T-helper 22 cell (primary cell): ENCODE data around the gene TMEM51.
A peak's percentile ranks its signal among the peaks of the same experiment; 100 is the strongest.
"Not testable (repeated sequence)": the region's sequence is repeated elsewhere in the genome, so short reads cannot be mapped to it uniquely, and the experiment has no call there.

Experiments used
- DNase-seq: peaks from one replicate; pipeline ENCODE4 v3.0.0-alpha.2; 2020; ENCODE audit warnings: low read depth

TMEM51 gene

DNA sequence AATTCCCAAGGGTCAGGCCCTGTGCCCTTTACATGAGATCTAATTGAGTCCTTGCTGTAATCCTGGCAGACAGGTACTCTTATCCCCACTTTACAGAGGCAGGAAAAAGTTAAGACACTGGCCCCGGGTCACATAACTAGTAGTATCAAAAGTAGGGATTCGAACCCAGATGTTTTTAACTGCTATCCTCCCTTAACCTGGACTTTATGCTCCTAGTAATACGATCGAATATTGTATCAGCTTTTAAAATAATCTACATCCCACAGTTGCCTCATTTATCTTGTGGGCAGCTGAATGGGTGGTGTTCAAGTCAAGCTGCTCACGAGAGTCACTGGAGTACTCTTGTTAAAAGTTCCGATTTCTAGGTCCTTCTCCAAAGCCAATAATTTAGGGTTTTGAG is 25.5 kb upstream of the TMEM51 start:
- no peak for DNase-seq

DNA sequence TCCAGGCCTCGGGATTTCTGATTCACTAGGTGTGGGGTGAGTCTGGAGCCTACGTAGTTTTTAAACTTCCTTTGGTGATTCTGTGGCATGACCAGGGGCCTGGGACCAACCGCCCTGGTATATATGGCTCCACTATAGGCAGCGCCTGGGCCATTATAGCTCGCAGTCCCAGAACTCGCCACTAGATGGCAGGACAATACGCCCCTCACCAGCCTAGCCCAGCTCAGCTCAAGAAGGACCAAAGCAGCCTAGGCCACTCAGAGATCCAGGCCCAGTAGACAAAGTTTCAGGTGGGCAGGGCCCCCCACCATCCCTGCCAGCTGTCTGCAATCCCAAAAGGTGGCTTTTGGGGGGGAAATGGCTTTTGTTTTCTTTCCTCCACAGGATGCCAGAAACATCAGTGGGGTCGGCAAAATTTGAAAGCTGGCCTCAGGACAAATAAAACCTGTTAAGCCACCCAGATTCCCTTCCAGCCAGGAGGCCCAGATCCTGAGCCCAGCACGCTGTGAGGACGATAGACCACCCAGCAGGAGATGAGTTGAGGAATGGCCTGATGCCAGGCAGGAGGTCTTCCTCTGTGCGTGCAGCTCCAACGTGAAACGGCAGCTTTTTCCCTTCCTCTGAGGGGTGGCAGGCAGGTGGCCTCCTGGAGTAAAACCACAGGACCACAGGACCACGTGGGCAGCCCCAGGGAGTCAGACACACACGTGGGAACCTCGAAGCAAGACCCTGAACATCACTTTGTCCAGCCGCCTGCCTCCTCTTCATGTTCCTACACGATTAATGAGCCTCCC is 24.8 kb upstream of the TMEM51 start:
- DNase-seq: peak; percentile 11

GRCh38 chr1:15129944-15130343 is 23.6 kb upstream of the TMEM51 start:
- no peak for DNase-seq

- DNase-seq: no peak
Measured at GRCh38 chr1:15130607-15131006, 22.9 kb upstream of the TMEM51 start.

- DNase-seq: no peak
Measured at GRCh38 chr1:15132965-15133364, 20.6 kb upstream of the TMEM51 start.

DNA sequence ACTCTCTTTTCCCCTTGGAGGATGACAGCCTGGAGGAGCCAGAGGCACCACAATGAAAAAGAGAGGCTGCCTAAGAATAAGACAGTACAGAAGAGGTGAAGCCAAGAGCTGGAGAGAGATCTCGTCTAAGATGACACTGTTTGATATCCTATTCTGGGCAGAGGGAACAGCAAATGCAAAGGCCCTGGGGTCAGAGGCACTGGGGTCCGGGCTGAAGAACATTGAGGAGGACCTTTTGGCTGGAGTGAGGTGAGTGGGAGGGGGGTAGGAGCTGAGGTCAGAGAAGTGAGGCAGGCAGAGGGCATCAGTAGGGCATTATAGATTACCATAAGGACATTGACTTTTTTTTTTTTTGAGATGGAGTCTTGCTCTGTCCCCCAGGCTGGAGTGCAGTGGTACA is 19.3 kb upstream of the TMEM51 start:
- no peak for DNase-seq

DNA sequence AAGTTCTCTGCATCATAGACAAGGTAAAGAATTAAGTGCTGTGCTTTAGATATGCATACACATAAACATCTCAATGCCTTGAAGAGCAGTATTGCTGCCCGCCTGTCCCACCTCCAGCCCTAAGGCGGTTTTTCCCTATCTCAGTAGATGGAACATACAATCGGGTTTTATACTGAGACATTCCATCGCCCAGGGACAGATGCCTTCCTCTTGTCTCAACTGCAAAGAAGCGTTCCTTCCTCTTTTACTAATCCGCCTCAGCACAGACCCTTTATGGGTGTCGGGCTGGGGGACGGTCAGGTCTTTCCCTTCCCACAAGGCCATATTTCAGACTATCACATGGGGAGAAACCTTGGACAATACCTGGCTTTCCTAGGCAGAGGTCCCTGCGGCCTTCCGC is 17.9 kb upstream of the TMEM51 start:
- DNase-seq: not testable (repeated sequence)

DNA sequence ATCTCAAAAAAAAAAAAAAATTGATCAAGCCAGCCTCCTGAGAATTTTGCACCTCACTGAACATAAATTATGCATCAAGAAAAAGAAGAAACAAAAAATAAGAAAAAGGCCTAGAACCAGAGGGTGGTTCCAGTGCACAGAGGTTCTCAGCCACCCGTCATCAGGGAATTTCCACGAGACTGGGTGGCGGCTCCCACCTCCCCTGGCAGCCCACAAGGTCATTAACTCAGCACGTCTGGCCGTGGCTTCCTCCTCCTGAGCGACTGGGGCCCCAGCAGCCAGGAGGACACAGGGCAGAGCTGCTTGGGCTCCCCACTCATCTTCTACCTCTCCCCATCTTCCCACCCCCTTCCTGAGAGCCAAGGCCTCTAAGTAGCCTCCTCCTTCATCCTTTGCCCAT is 15.7 kb upstream of the TMEM51 start:
- DNase-seq: no peak

GRCh38 chr1:15139654-15140350 is 13.7 kb upstream of the TMEM51 start:
- DNase-seq: no peak

DNA sequence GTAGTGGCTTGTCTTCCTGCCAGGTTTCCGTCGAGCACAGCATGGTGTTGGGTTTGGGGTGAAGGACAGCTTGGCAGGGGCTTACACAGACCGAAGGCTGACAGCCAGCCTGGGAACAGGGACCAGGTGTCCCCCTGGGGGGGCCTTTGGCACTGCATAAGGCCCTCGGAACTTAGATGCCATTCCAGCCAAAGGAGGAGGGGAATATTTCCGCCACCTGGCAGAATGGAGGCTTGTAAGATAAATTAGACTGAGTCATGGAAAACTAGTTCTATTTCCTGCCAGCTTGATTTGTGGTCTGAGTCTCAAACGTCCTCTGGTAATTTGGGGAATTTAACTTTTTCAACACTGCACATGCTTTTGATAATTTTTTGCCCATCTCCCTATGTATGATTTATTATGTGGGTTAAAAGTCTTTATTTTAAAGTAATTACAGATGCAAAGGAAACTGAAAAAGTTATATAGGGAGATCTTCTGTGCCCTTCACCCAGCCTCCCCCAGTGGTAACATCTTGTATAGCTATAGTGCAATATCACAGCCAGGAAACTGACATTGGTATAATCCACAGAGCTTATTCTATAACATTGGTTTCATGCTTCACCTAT is 11.5 kb upstream of the TMEM51 start:
- no peak for DNase-seq

DNA sequence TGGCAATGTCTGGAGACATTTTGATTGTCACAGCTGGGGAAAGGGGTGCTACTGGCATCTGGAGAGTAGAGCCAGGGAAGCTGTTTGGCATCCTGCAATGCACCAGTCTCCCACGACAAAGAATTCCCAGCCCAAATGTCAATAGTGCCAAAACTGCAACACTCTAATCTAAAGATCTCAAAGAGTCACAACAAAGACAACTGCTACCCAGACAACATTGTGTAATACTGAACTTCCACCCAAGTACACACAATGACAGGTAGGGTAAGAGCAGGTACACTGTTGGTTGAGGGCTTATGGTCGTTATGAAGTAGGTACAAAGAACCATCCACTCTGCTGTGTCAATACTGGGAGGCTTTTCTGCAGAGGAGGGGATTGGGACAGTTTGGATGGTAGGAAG is 8.2 kb upstream of the TMEM51 start:
- DNase-seq: no peak

- no peak for DNase-seq
Measured at GRCh38 chr1:15146142-15146680, 7.3 kb upstream of the TMEM51 start.

DNA sequence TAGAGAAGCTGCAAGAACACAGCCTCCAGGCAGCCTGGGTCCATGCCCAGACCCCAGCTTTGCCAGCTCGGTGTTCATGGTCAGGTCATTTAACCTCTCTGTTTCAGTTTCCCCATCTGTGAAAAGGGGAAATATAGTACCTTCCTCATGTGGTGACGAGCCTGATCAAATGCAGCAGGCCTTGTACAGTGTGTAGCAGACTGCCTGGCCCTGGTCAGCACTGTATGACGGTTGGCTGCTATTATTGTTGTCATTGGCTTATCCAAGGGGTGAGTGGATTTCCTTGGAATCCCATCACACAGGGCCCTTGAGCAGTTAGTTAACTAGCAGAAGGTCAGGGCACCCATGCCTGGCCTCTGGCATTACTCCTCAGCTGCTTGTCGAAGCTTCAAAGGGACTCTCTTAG is 6.6 kb upstream of the TMEM51 start:
- no peak for DNase-seq

GRCh38 chr1:15148004-15148403 is 5.5 kb upstream of the TMEM51 start:
- DNase-seq: no peak

- DNase-seq: no peak
Measured at GRCh38 chr1:15148475-15148874, 5.1 kb upstream of the TMEM51 start.

- DNase-seq: no peak
Measured at GRCh38 chr1:15148941-15149340, 4.6 kb upstream of the TMEM51 start.

DNA sequence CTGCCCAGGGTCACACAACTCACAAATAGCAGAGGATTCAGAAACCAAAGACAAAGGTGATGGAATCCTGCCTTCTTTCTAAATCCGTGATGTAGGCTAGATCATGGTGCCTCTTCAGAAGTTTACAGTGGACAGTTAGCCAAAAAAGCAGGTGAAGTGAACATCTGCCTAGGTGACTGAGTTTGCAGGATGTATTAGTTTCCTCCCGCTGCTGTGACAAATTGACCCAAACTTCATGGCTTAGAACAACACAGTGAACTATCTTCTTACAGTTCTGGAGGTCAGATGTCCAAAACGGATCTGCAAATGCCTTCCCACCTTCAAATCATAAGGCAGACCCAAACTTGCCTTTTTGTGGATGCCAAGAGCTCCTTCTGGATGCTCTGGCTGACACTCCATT is 3.2 kb upstream of the TMEM51 start:
- DNase-seq: no peak

- DNase-seq: no peak
Measured at GRCh38 chr1:15151377-15151806, 2.2 kb upstream of the TMEM51 start.

DNA sequence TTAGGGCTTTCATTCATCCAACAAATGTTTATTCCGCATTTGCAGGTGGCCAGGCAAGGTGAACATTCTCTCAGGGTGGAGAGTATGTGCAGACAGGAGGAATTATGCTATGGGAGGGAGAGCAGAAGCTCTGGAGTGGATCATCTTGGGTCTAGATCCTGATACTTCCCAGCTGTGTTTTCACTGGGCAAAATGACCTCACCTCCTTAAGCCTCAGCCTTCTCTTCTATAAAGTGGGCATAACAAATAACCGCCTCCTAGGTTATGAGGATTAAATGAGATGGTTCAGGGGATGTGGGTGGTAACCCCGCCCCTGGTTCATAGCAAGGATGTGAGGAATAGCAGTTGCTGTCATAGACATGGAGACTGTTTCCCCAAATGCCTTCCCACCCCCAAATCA is 1.7 kb upstream of the TMEM51 start:
- no peak for DNase-seq

- no peak for DNase-seq
Measured at GRCh38 chr1:15152318-15153183, 996 bp upstream of the TMEM51 start.

DNA sequence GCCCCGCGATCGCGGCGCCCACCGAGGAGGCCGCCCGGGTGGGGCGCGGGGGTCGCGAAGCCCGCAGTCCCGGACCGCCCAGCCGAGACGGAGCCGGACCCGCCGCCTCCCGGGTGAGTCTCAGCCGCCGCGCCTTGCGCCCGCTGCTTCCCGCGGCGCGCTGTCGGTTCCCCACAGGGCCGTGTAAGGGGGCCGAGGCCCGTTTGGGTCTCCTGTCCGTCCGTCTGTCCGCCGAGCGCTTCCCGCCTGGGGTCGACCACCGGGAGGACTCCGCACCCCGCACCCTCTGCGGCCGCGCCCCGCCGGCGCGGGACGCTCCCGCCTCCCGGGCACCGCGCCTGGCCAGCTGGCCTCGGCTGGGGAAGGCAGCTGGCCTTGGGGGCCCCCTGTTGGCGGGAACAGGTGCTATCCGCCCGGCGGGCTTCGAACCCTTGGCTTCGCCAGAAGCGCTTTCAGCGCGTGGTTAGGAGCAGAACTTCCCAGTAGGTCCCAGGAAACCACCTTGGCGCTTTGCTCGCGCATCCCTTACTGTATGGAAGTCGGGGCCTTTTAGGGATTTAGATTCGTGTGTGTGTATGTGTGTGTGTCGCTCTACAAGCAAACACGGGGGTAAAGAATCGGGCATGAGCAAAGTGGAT is 414 bp downstream of the TMEM51 start:
- no peak for DNase-seq
